GM18508 (cell line): Measurements from ENCODE around the gene IRAK3.

Source experiments
- ATAC-seq: cut with Tn5 transposase; IDR thresholded peaks from one replicate; pipeline ENCODE4 v1.9.1; 2021; ENCODE audit warnings: moderate number of reproducible peaks; ENCODE audit not compliant: insufficient read depth, unreplicated experiment

Gene IRAK3

DNA sequence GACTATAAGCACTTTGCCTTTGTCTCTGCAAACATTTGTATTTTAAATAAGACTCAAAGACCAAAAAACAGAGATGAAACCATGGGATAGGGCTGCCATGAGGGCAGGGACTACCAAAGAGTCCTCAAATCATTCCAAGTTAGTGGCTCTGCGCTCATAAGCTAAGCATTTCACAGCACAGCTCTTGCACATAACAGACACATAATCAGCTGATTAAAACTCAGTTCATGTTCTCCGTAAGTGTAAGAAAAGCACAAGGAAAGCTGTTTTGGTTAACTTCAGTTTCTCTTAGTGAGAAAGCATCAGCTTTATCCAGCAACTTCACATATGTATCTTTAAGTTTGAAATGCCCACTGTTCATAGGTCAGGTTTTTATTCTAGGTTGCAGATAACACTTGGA, 54.9 kb downstream of the IRAK3 start:
- ATAC-seq: no peak

DNA sequence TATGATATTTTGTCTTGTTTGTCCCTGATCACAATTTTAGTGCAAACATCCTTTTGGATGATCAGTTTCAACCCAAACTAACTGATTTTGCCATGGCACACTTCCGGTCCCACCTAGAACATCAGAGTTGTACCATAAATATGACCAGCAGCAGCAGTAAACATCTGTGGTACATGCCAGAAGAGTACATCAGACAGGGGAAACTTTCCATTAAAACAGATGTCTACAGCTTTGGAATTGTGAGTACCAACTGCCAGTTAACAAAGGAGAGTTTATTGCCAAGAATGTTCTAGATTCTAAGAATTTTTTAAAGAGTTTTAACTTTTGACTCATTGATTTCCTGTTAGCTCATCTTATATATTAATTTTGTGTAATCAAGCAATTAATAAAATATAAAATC, 55.4 kb downstream of the IRAK3 start:
- ATAC-seq: no peak

DNA sequence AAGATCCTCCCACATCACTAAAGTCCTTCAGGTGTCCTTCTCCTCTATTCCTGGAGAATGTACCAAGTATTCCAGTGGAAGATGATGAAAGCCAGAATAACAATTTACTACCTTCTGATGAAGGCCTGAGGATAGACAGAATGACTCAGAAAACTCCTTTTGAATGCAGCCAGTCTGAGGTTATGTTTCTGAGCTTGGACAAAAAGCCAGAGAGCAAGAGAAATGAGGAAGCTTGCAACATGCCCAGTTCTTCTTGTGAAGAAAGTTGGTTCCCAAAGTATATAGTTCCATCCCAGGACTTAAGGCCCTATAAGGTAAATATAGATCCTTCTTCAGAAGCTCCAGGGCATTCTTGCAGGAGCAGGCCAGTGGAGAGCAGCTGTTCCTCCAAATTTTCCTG, 58.7 kb downstream of the IRAK3 start:
- no peak for ATAC-seq

DNA sequence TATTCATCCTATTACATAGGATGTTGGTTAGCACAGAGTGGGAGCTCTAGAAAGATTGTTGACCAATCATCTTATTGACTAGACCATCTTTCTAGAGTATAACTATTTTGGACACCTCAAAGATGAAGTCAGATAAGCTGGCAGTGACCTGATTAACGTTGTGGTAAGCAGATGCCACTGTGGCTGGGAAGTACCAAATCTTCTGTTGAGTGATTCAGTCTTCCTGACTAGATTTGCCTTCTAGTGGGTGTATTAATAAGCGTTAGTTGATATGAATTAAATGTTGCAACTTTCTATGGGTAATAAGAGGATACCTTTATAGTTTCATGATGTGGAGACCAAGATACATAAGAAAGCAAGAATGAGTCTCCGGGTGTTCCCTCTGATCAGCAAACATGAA, 62.0 kb downstream of the IRAK3 start:
- no peak for ATAC-seq

DNA sequence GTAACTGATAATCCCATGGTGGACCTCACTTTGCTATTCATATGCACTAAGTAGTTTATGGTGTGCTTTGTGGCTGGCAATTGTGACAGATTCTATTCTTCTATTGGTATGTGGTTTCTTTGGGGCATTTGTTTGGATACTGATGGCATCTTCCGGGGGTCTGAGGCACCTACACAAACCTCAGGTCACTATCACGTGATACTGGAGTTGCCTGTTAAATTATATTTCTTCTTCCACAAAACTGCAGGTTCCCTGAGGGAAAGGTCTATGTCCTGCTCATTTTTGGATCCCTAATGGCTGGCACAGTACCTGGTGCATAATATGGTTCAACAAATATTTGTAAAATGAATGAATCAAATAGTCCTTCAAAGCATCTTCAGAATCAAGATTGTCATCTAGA, 63.8 kb downstream of the IRAK3 start:
- no peak for ATAC-seq

DNA sequence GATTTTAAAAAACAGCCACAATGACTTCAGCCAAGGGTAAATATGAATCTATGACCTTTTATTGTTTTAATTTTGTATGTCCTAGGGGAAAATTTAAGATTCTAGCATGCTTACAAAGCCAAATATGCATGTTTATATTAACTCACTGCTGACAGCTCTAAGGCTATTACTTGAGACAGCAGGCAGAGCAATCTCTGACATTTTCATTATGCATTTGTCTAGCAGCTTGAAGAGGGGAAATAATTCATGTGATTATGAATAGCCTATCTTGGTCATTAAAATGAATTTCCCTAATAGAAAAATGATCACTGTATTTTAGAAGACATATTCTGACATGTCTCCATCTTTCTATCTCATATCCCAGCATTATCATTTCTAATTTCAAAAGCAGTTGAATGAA, 66.7 kb downstream of the IRAK3 start:
- no peak for ATAC-seq

DNA sequence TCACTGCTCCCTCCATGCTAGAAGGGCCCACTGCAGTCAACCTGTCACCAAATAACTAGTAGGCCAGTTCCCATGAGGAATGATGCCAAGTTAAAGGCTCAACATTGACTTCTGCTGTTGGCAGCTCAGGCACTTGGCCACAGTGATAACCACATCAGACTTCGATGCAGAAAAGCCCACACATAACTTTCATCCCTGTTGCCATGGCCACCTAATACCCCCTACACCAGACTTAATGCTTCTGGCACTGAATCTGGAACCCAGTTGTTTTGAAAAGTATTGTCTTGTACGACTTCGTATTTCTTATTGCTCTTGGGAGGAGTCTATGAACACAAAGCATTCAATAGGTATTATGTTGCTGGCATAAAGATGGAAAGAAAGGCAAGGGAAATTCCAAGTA, 69.0 kb downstream of the IRAK3 start:
- ATAC-seq: no peak

DNA sequence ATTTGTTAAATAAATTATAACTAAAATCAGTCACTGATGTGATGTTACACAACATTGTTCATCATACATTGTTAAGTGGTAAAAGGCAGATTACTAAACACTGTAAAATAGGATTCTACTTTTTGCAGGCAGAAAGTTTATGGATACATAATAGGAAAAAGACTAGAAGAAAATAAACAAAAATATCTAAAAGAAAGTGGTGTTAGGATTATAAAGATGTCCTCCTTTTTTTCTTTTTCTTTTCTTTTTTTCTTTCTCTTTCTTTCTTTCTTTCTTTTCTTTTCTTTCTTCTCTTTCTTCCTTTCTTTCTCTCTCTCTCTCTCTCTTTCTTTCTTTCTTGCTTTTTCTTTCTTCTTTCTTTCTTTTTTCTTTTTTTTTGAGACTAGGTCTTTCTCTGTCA, 73.7 kb downstream of the IRAK3 start:
- no peak for ATAC-seq

DNA sequence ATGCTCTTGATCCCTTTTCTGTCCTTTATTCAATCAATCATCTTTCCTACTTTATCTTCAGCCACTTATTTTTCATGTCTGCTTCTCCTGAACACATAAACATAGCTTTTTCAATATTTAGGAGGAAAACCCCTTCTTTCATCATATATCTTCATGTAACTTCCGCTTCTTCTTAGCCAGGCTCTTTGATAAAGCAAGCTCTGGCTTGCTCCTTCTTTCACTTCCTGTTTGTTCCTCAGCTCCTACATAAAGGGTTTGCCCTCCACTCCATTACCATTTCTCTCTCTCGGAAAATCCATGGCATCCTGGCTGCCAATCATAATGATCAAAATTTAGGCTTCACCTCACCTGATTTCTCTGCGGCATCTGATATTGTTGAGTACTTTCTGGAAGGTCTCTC, 79.5 kb downstream of the IRAK3 start:
- no peak for ATAC-seq

DNA sequence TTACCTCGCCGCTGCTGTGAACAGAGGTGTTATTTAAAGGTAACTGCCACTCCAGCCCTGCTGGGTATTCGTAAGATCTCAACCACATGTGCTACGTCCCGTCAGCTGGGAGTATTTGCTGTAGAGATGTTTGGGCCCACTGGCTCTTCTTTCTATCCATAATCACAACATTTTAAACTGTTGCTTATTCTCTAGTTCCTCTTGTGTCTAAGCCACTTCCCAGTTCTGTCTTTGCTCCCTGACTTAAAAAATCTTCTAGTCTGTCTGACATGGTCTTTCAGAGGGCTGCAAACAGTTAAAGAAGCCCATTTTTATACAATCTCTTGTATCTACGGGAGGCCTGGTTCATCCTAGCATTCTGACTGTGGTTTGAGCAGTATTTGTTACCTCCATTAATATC, 80.1 kb downstream of the IRAK3 start:
- no peak for ATAC-seq

DNA sequence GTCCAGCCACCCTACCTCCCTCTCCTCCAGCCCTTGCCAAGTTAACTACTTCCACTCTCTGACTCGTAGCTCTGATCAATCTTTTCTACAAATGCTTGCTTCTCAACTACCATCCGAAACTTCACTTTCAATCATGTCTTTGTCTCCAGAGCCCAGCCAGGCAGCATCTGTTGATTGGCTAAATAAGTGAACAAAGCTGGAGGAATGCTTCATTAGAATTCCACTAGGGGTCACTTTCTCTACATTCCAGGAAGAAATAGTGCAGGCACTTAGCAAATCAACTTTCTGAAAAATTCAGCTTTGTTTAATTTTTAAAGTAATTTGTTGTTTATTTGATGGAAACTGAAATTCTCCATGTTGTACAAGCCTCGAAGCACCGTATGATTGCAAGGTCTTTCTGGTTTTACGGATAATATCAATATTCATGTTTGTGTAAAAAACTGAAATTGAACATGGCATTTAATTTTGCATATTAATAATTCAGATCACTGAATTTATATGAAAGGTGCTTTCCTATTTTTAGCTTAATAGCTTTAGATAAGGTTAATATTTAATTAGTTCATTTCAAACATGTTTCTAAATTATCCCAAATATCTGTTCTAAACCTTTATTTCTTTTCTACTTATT, 80.9 kb downstream of the IRAK3 start:
- ATAC-seq: no peak

DNA sequence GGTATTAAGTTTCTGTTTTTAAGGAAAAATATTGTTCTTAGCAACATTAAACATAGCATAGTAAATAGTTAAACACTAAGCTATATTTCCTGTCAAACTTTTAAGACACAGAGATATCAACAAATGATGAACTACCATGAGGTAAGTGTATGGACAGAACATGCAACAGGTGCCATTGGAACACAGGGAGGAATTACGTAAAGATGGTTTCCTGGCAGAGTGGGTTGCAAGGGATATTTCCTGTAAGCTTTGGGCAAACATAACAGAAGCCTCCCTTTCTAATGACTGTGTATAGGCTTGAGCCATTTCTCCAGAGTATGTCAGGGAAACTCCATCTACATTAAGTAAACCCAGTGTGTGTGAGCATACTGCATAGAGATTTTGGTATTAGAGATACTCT, 81.6 kb downstream of the IRAK3 start:
- no peak for ATAC-seq

DNA sequence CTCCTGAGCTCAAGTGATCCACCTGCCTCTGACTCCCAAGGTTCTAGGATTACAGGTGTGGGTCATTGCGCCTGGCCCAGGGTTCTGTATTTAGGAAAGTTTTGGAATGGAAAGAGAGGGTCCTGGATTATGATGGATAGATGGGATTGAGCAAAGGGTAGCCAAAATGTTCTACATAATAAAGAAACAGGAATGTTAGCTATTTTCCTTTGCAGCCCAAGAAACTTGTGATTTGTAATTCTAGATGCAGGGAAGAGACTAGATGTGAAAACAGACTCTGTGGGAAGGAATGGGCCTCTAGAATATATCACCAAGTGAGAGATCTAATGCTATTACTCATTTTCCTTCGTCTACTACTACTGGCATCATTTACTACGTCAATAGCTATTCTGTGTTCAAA, 83.6 kb downstream of the IRAK3 start:
- ATAC-seq: no peak

DNA sequence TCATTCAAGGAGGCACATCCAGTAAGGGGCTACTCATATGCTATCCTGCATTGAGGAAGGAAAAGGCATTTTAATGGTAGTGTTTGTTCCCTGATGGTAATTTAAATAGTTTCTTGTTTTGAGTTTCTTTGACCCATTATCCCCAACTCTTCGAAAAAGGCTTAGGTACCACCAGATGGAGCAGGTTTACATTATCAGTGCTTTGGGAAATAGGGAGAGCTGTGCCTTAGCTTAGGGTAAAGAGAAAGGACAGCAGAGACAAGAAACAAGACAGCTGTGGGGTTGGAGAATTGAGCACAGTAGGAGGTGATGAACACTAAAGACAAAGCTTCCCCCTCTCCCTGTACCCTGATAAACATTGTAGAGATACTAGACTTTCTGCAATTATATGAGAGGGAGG, 84.1 kb downstream of the IRAK3 start:
- ATAC-seq: no peak

DNA sequence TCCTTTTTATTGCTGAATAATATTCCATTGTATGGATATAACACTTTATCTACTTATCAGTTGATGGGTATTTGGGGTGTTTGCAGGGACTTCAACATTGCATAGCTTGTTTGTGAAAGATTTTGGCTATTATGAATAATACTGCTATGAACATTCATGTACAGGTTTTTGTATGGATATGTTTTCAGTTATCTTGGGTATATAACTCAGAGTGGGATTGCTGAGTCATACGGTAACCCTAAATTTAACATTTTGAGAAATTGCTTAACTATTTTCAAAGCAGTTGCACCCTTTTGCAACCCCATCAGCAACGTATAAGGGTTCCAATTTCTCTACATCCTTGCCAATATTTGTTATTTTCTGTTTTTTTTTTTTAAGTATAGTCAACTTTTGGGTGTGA, 86.0 kb downstream of the IRAK3 start:
- no peak for ATAC-seq

DNA sequence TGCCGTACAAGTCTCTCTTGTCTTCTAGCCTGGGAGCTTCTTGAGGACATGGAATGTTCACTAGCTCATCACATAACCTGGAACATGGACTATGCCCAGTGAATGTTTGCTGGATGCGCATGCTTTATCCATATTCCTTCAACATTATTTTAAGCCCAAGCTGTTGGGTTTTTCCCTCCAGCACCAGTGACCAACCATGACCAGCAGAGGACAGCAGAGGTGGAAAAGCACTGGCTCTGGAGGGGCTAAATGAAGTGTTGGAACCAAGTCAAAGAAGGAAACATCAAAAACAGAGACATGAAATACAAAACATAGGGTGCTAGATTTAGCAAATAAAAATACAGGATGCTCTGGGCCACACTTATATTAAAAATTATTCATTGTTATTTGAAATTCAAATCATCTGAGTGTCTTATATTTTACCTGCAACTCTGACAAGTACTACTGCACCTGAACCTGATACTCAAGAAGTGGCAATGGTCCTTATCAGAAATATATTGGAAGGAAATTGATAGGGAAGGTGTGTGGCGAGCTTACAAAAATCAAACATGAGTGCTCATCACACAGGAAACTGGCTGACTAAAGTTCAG, 90.2 kb downstream of the IRAK3 start:
- no peak for ATAC-seq

DNA sequence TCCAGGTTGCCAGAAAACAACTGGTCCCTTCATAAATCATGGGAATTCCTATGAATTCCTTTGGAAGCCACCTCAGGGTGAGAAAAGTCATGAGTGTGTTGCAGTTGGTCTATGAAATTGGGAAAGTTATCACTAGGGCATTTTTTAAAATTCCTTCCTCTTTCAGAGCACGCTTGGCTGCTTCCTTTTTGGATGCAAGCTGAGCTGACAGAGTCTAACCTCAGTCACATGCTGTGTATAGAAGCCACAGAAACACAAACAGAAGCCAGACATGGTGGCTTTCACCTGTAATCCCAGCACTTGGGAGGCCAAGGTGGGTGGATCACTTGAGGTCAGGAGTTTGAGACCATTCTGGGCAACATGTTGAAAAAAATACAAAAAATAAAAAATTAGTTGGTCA, 91.5 kb downstream of the IRAK3 start:
- ATAC-seq: no peak

DNA sequence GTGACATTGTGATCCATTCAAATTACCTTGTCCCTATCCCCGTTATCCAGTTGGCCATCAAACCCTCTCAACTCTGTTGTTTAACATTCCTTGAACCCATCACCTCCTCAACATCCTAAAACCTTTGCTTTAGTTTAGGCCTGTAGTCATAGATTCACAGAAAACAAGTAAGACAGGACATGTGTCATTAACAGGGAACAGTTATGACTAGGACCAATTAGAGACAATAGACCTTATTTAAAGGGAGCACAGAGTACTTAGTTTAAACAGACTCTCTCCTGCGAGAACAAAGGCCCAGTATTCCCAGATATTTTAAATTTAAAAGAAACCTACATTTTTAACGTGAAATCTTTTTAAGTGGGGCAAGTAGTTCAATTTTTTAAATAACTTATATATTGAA, 93.2 kb downstream of the IRAK3 start:
- no peak for ATAC-seq

DNA sequence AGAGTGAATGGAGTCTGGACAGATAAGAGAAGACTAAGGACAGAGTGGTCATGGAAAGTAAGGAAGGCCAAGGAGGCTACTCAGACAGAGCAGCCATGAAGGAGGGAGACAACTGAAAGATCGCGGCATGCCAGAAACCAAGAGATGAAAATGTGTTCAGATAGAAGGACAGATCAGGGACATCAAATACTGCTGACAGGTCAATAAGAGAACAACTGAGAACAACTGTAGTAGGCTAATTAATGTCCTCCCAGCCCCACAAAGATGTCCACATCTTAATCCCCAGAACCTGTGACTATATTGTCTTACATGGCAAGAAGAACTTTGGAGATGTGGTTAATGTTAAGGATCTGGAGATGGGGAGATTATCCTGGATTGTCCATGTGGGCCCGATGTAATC, 98.3 kb downstream of the IRAK3 start:
- no peak for ATAC-seq

DNA sequence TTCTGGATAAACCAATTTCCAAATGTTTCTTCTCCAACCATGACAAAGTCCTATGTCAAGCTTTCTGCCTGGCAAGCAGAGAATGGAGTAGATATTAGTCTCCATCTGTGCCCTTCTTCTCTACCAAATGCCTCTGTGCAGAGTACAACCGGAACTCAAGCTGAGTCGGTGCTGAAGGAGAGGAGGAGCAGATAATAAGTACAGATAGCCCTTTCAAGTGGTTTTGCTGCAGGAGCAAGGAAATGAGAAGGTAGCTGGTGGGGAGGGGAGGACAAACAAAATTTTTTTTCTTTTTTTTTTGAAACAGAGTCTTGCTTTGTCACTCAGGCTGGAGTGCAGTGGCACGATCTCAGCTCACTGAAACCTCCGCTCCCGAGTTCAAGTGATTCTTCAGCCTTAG, 99.1 kb downstream of the IRAK3 start:
- ATAC-seq: no peak

DNA sequence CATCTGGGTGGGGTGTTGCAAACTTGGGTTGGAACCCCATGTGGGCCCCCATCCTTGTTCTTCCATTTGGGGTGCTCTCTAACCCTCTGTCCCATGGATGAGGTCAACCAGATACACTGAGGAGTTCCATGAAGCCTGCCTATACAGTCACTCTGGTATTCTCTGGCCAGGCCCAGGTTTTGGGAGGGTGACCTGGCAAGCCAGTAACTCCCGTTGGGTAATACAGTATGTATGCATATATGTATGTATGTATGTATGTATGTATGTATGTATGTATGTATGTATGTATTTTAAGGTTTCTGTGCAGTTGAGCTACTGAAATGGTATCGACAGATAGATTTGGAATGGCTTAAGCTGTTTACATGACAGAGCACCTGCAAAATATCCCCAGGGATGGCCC, 100.5 kb downstream of the IRAK3 start:
- ATAC-seq: no peak

DNA sequence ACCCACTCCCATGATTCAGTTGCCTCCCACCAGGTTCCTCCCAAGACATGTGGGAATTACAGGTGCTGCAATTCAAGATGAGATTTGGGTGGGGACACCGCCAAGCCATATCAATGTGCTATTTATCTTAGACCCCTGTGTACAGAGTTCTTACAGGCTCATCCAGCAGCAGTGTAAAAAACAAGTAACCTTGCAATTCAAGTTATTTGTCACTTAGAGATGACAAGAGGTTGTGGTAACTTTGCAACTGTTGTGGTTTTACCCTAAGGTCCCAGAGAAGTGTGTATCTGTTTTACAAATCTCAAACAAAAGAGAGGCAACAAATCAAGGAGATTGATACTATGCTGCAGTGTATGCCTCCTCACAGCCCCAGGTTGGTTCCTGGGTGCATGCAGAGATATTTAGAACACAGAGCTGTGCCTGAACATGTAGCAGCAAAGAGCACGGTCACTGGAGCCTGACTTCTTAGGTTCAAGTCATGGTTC, 101.7 kb downstream of the IRAK3 start:
- no peak for ATAC-seq
